WTC11 (cell line): ENCODE results near the gene EFHB. TPM values are rescaled to one million over a fixed set of nuclear protein-coding genes. Genes with fewer than 3 reads are reported as not detected.

Experiments used
- ATAC-seq: fragments of 200-7000 bp; cut with Tn5 transposase; 2 replicates; pipeline ENCODE4 v1.10.0; 2021; ENCODE audit warnings: mild to moderate bottlenecking, moderate library complexity
- CTCF ChIA-PET: fragments of 300-600 bp; sonication (Branson Sonifier 250); formaldehyde crosslinking; loops from one replicate; lab custom pipeline; 2021; ENCODE audit warnings: antibody characterized with exemption; lab: Charles Lee
- POLR2A ChIA-PET: fragments of 350-600 bp; sonication (Branson Sonifier 250); formaldehyde crosslinking; loops from one replicate; lab custom pipeline; 2021; ENCODE audit warnings: antibody characterized with exemption; lab: Charles Lee
- DNase-seq: peaks from one replicate; pipeline ENCODE4 v3.0.0; 2021; ENCODE audit warnings: low spot score
- H3K27ac Mint-ChIP-seq: 2 replicates; pipeline ENCODE4 v1.8.0; 2021; ENCODE audit warnings: mixed read lengths
- H3K27me3 Mint-ChIP-seq: 2 replicates; pipeline ENCODE4 v1.8.0; 2021; ENCODE audit warnings: low read depth, mild to moderate bottlenecking, moderate library complexity, mixed read lengths
- H3K36me3 Mint-ChIP-seq: 2 replicates; pipeline ENCODE4 v1.8.0; 2021; ENCODE audit warnings: mixed read lengths
- H3K4me1 Mint-ChIP-seq: 2 replicates; pipeline ENCODE4 v1.8.0; 2022; ENCODE audit warnings: mixed read lengths
- H3K4me3 Mint-ChIP-seq: 2 replicates; pipeline ENCODE4 v1.8.0; 2021; ENCODE audit warnings: mild to moderate bottlenecking, moderate library complexity, mixed read lengths
- H3K9me3 Mint-ChIP-seq: 2 replicates; pipeline ENCODE4 v1.8.0; 2021; ENCODE audit warnings: mixed read lengths
- AFF4 ChIP-seq: sonication (generic); formaldehyde crosslinking; IDR thresholded peaks from 2 replicates; pipeline ENCODE4 v1.8.1; 2023; ENCODE audit warnings: mild to moderate bottlenecking, missing genetic modification reagents, borderline replicate concordance
- ARID4B ChIP-seq: sonication (generic); formaldehyde crosslinking; IDR thresholded peaks from 2 replicates; pipeline ENCODE4 v1.8.0; 2023; ENCODE audit warnings: missing genetic modification reagents, mild to moderate bottlenecking, borderline replicate concordance
- E2F1 ChIP-seq: sonication (generic); formaldehyde crosslinking; IDR thresholded peaks from 2 replicates; pipeline ENCODE4 v1.8.0; 2022; ENCODE audit warnings: mild to moderate bottlenecking, missing genetic modification reagents
- FOXK1 ChIP-seq: sonication (generic); formaldehyde crosslinking; IDR thresholded peaks from 2 replicates; pipeline ENCODE4 v1.8.0; 2022; ENCODE audit warnings: mild to moderate bottlenecking, moderate library complexity, missing genetic modification reagents
- NR3C1 ChIP-seq: sonication (generic); formaldehyde crosslinking; conservative IDR thresholded peaks from 2 replicates; pipeline ENCODE4 v1.8.1; 2023; ENCODE audit warnings: low read depth, mild to moderate bottlenecking, missing genetic modification reagents
- PRDM15 ChIP-seq: sonication (generic); formaldehyde crosslinking; IDR thresholded peaks from 2 replicates; pipeline ENCODE4 v1.8.0; 2022; ENCODE audit warnings: missing genetic modification reagents
- SMAD3 ChIP-seq: sonication (generic); formaldehyde crosslinking; IDR thresholded peaks from 2 replicates; pipeline ENCODE4 v1.8.0; 2022; ENCODE audit warnings: missing genetic modification reagents, mild to moderate bottlenecking, borderline replicate concordance
- SOX15 ChIP-seq: fragments of 250-450 bp; sonication (Bioruptor Pico); IDR thresholded peaks from 2 replicates; pipeline ENCODE4 v1.9.0; 2021; ENCODE audit warnings: mild to moderate bottlenecking
- SP1 ChIP-seq: sonication (generic); formaldehyde crosslinking; conservative IDR thresholded peaks from 2 replicates; pipeline ENCODE4 v1.8.1; 2022; ENCODE audit warnings: missing genetic modification reagents
- STAT6 ChIP-seq: sonication (generic); formaldehyde crosslinking; conservative IDR thresholded peaks from 2 replicates; pipeline ENCODE4 v1.8.1; 2023; ENCODE audit warnings: mild to moderate bottlenecking, low read depth, missing genetic modification reagents, moderate library complexity
- ZBTB43 ChIP-seq: sonication (generic); formaldehyde crosslinking; IDR thresholded peaks from 2 replicates; pipeline ENCODE4 v1.8.1; 2023; ENCODE audit warnings: mild to moderate bottlenecking, missing genetic modification reagents
- ZNF232 ChIP-seq: sonication (generic); formaldehyde crosslinking; IDR thresholded peaks from 2 replicates; pipeline ENCODE4 v1.8.0; 2022; ENCODE audit warnings: mild to moderate bottlenecking, missing genetic modification reagents
- ZNF396 ChIP-seq: fragments of 250-450 bp; sonication (Bioruptor Pico); IDR thresholded peaks from 2 replicates; pipeline ENCODE4 v1.8.0; 2021; ENCODE audit warnings: mild to moderate bottlenecking, moderate library complexity, borderline replicate concordance
- ZNF423 ChIP-seq: fragments of 250-450 bp; sonication (Bioruptor Pico); IDR thresholded peaks from 2 replicates; pipeline ENCODE4 v2.1.2; 2022; ENCODE audit warnings: mild to moderate bottlenecking, moderate library complexity
- ZNF512 ChIP-seq: sonication (generic); formaldehyde crosslinking; IDR thresholded peaks from 2 replicates; pipeline ENCODE4 v1.8.1; 2022; ENCODE audit warnings: missing genetic modification reagents, borderline replicate concordance
- total RNA-seq: library from RNA; stranded (reverse); gene quantifications from 3 replicates; pipeline ENCODE4 v1.2.3, GENCODE V29; 2021

Gene EFHB
- total RNA-seq, 1 experiment from 2014 or later, result 0.85 TPM

GRCh38 chr3:19917167-19917566 is 16.9 kb downstream of the EFHB start:
- TF ChIP-seq ARID4B (CRISPR knock-in tag), result no peak
- TF ChIP-seq ZNF396, result no peak
- no peak for TF ChIP-seq FOXK1
- TF ChIP-seq ZNF423 (CRISPR knock-in tag), result no peak
- TF ChIP-seq ZNF512 (CRISPR knock-in tag), result no peak
- no peak for TF ChIP-seq ZBTB43
- TF ChIP-seq SMAD3, result no peak
- no peak for TF ChIP-seq E2F1 (CRISPR knock-in tag)
- no peak overlapping the region for H3K4me3 Mint-ChIP-seq
- H3K27me3 Mint-ChIP-seq, result no peaks in the 10 kb centered on the region
- ATAC-seq (no peak), DNase-seq (no peak)
- ChIA-PET POLR2A (no interaction called here), CTCF (no interaction called here)
- H3K27ac Mint-ChIP-seq, result no peak overlapping the region
- H3K4me1 Mint-ChIP-seq, result peaks cover 5% of the 10 kb centered on the region; the same call in 1 of the 2 replicates
- no peaks in the 10 kb centered on the region for H3K36me3 Mint-ChIP-seq
- H3K9me3 Mint-ChIP-seq, result peaks cover 6% of the 10 kb centered on the region

- Mint-ChIP-seq H3K9me3 (peaks cover 24% of the 10 kb centered on the region), H3K36me3 (0 out of 2 replicates have a peak, but pooled peaks cover 3% of the 10 kb centered on the region), H3K27ac (no peak overlapping the region), H3K27me3 (no peaks in the 10 kb centered on the region), H3K4me1 (peaks cover 10% of the 10 kb centered on the region), H3K4me3 (no peak overlapping the region)
- ChIA-PET CTCF (no interaction called here), POLR2A (no interaction called here)
- no peak for DNase-seq
- no peak for ATAC-seq
- TF ChIP-seq SOX15 (CRISPR knock-in tag), result no peak
- TF ChIP-seq STAT6 (CRISPR knock-in tag), result no peak
- no peak for TF ChIP-seq ZNF232 (CRISPR knock-in tag)
- no peak for TF ChIP-seq FOXK1
- TF ChIP-seq PRDM15, result no peak
- no peak for TF ChIP-seq NR3C1 (CRISPR knock-in tag)
- no peak for TF ChIP-seq SP1 (CRISPR knock-in tag)
- TF ChIP-seq AFF4 (CRISPR knock-in tag), result no peak
Measured at GRCh38 chr3:19911452-19911851, 22.6 kb downstream of the EFHB start.
